SK-N-SH (cell line): Measurements from ENCODE around the gene RABGAP1L. TPM values are rescaled to one million over a fixed set of nuclear protein-coding genes. Genes with fewer than 3 reads are reported as not detected.

Source experiments
- CTCF ChIA-PET: fragments of 300-600, 350-600 bp; formaldehyde crosslinking; extraction: SDS; loops from one replicate; lab custom pipeline; 2021; lab: Yijun Ruan, JAX
- POLR2A ChIA-PET: fragments of 350-600 bp; sonication (Branson Sonifier 250); formaldehyde crosslinking; extraction: SDS; loops from one replicate; lab custom pipeline; 2020; ENCODE audit warnings: antibody characterized with exemption, inconsistent platforms; lab: Yijun Ruan, JAX
- DNase-seq: peaks from one replicate; pipeline ENCODE4 v3.0.0; 2012
- H2AFZ ChIP-seq: fragments of 200-600 bp; sonication (generic); 2 replicates; pipeline ENCODE4 v1.8.1; 2016; ENCODE audit warnings: antibody characterized with exemption, mild to moderate bottlenecking, low read depth
- H3F3A ChIP-seq: fragments of 200-600 bp; sonication (generic); replicated peaks from 2 replicates; pipeline ENCODE3; 2016; ENCODE audit warnings: antibody characterized with exemption, mild to moderate bottlenecking; ENCODE audit not compliant: insufficient read depth
- H3K27ac ChIP-seq, 2 experiments: fragments of 200-500 bp in 1 of 2; fragments of 200-600 bp in 1 of 2; sonication (Bioruptor generic) in 1 of 2; sonication (generic), shearing (Covaris generic) in 1 of 2; 2 replicates each; pipeline versions ENCODE4 v1.5.1 to v1.6.1; 2014 to 2016; ENCODE audit warnings: low read depth in 2 of 2, inconsistent platforms in 1 of 2, low read length in 1 of 2, mild to moderate bottlenecking in 1 of 2, mixed read lengths in 1 of 2
- H3K27me3 ChIP-seq: fragments of 200-600 bp; sonication (generic), shearing (Covaris generic); 2 replicates; pipeline ENCODE4 v1.6.1; 2016; ENCODE audit warnings: mixed run types; ENCODE audit not compliant: insufficient read depth
- H3K36me3 ChIP-seq, 2 experiments: fragments of 200-500 bp in 1 of 2; fragments of 200-600 bp in 1 of 2; sonication (Bioruptor generic) in 1 of 2; sonication (generic) in 1 of 2; replicated peaks in 1 of 2; 2 replicates each; pipeline versions ENCODE3 to v1.5.1; 2014 to 2016; ENCODE audit warnings: low read length in 1 of 2, mild to moderate bottlenecking in 1 of 2; ENCODE audit not compliant: insufficient read depth in 2 of 2, control insufficient read depth in 1 of 2
- H3K4me1 ChIP-seq, 2 experiments: fragments of 200-500 bp in 1 of 2; fragments of 200-600 bp in 1 of 2; sonication (Bioruptor generic) in 1 of 2; sonication (generic), shearing (Covaris generic) in 1 of 2; 2 replicates each; pipeline versions ENCODE4 v1.5.1 to v1.6.1; 2014 to 2016; ENCODE audit warnings: low read depth in 1 of 2, low read length in 1 of 2, mixed run types in 1 of 2; ENCODE audit not compliant: insufficient read depth in 2 of 2, control insufficient read depth in 1 of 2
- H3K4me2 ChIP-seq: fragments of 200-600 bp; sonication (generic), shearing (Covaris generic); 2 replicates; pipeline ENCODE4 v1.6.1; 2017; ENCODE audit warnings: mixed run types
- H3K4me3 ChIP-seq, 2 experiments: fragments of 200-500 bp in 1 of 2; fragments of 200-600 bp in 1 of 2; sonication (Bioruptor generic) in 1 of 2; sonication (generic), shearing (Covaris generic) in 1 of 2; 2 replicates each; pipeline versions ENCODE4 v1.5.1 to v1.8.1; 2014 to 2016; ENCODE audit warnings: low read depth in 2 of 2, inconsistent platforms in 1 of 2, low read length in 1 of 2, mild to moderate bottlenecking in 1 of 2, mixed read lengths in 1 of 2, moderate library complexity in 1 of 2
- H3K79me2 ChIP-seq: fragments of 200-600 bp; sonication (generic); 2 replicates; pipeline ENCODE4 v1.8.1; 2017; ENCODE audit warnings: mild to moderate bottlenecking; ENCODE audit not compliant: insufficient read depth
- H3K9ac ChIP-seq: fragments of 200-600 bp; sonication (generic); 2 replicates; pipeline ENCODE4 v1.6.1; 2017; ENCODE audit warnings: mixed run types
- H3K9me2 ChIP-seq: fragments of 200-600 bp; sonication (generic); 2 replicates; pipeline ENCODE4 v1.6.1; 2017; ENCODE audit warnings: mixed run types
- H3K9me3 ChIP-seq: fragments of 200-600 bp; sonication (generic); 2 replicates; pipeline ENCODE4 v1.6.1; 2017; ENCODE audit warnings: mixed run types, mild to moderate bottlenecking, moderate library complexity
- H4K20me1 ChIP-seq: fragments of 200-600 bp; sonication (generic); 2 replicates; pipeline ENCODE4 v1.6.1; 2017; ENCODE audit warnings: mild to moderate bottlenecking, mixed run types; ENCODE audit not compliant: insufficient read depth
- CTCF ChIP-seq: fragments of 200-600 bp; sonication (generic); IDR thresholded peaks from 2 replicates; pipeline ENCODE4 v1.6.1; 2017; ENCODE audit warnings: antibody characterized with exemption, mild to moderate bottlenecking, moderate library complexity
- EZH2phosphoT487 ChIP-seq: fragments of 200-600 bp; sonication (generic); IDR thresholded peaks from 2 replicates; pipeline ENCODE4 v1.6.1; 2017; ENCODE audit warnings: low read depth, mixed run types, mild to moderate bottlenecking, antibody characterized with exemption, moderate library complexity, borderline replicate concordance
- FOSL2 ChIP-seq: IDR thresholded peaks from 2 replicates; pipeline ENCODE4 v1.4.0; 2012; ENCODE audit warnings: low read depth, mild to moderate bottlenecking, moderate library complexity, borderline replicate concordance
- GATA2 ChIP-seq: sonication (generic); formaldehyde crosslinking; IDR thresholded peaks from 2 replicates; pipeline ENCODE4 v1.5.0; 2020; ENCODE audit warnings: mild to moderate bottlenecking, missing genetic modification reagents
- JUND ChIP-seq: IDR thresholded peaks from 2 replicates; pipeline ENCODE4 v1.4.0; 2012
- MEF2A ChIP-seq: IDR thresholded peaks from 2 replicates; pipeline ENCODE4 v1.4.0; 2012; ENCODE audit warnings: low read depth, borderline replicate concordance
- MXI1 ChIP-seq: IDR thresholded peaks from 2 replicates; pipeline ENCODE4 v1.6.1; 2012; ENCODE audit warnings: mild to moderate bottlenecking, low read depth, low read length, improper control_type of control experiment
- NFIC ChIP-seq: IDR thresholded peaks from 2 replicates; pipeline ENCODE4 v1.4.0; 2012; ENCODE audit warnings: borderline replicate concordance
- NRF1 ChIP-seq: IDR thresholded peaks from 2 replicates; pipeline ENCODE4 v1.6.1; 2012; ENCODE audit warnings: low read depth, mild to moderate bottlenecking, low read length
- RCOR1 ChIP-seq: fragments of 150-350 bp; IDR thresholded peaks from 2 replicates; pipeline ENCODE4 v1.6.1; 2017; ENCODE audit warnings: antibody characterized with exemption, low read length
- SMC3 ChIP-seq: IDR thresholded peaks from 2 replicates; pipeline ENCODE4 v1.6.1; 2012; ENCODE audit warnings: low read depth, low read length, improper control_type of control experiment
- TCF12 ChIP-seq: IDR thresholded peaks from 2 replicates; pipeline ENCODE4 v1.4.0; 2012
- TEAD4 ChIP-seq: IDR thresholded peaks from 2 replicates; pipeline ENCODE4 v1.4.0; 2012; ENCODE audit warnings: mild to moderate bottlenecking, borderline replicate concordance; ENCODE audit not compliant: insufficient read depth
- USF1 ChIP-seq: IDR thresholded peaks from 2 replicates; pipeline ENCODE4 v1.4.0; 2012; ENCODE audit warnings: low read depth, borderline replicate concordance
- USF2 ChIP-seq: fragments of 150-350 bp; IDR thresholded peaks from 2 replicates; pipeline ENCODE4 v1.6.1; 2017; ENCODE audit warnings: antibody characterized with exemption, low read length, low read depth, borderline replicate concordance
- YY1 ChIP-seq: IDR thresholded peaks from 2 replicates; pipeline ENCODE4 v1.4.0; 2012; ENCODE audit warnings: low read depth, mild to moderate bottlenecking
- WGBS: methylation state at CpG from one replicate; pipeline ENCODE4 v1.1.6; 2017; ENCODE audit warnings: low lambda C conversion rate; 5-methylcytosine and 5-hydroxymethylcytosine counted together
- polyA plus RNA-seq, 3 experiments: library from polyadenylated mRNA; depleted of rRNA; stranded (reverse); fragments of >200 nt; gene quantifications; 2 replicates each; pipeline ENCODE4 v1.2.3, GENCODE V29; 2012
- TF ChIP-seq, protein P1 (sequence below): IDR thresholded peaks from 2 replicates; pipeline ENCODE4 v1.6.1; 2012; ENCODE audit warnings: mild to moderate bottlenecking, low read depth, low read length, moderate library complexity
- TF ChIP-seq, protein P2 (sequence below): IDR thresholded peaks from 2 replicates; pipeline ENCODE4; 2012
- TF ChIP-seq, protein P3 (sequence below): IDR thresholded peaks from 2 replicates; pipeline ENCODE4 v1.4.0; 2012; ENCODE audit warnings: low read depth, borderline replicate concordance

Gene RABGAP1L
- polyA plus RNA-seq, 1 of the 3 experiments (the other 2 are of a cell fraction): 7.2 TPM

GRCh38 chr1:174314433-174314832 is 155.1 kb downstream of the RABGAP1L start:
- no peak for TF ChIP-seq TCF12
- no peak for TF ChIP-seq GATA2 (CRISPR knock-in tag)
- no peak for TF ChIP-seq NRF1
- no peak for TF ChIP-seq EZH2phosphoT487
- no peak for TF ChIP-seq NFIC
- TF ChIP-seq, protein P1, sequence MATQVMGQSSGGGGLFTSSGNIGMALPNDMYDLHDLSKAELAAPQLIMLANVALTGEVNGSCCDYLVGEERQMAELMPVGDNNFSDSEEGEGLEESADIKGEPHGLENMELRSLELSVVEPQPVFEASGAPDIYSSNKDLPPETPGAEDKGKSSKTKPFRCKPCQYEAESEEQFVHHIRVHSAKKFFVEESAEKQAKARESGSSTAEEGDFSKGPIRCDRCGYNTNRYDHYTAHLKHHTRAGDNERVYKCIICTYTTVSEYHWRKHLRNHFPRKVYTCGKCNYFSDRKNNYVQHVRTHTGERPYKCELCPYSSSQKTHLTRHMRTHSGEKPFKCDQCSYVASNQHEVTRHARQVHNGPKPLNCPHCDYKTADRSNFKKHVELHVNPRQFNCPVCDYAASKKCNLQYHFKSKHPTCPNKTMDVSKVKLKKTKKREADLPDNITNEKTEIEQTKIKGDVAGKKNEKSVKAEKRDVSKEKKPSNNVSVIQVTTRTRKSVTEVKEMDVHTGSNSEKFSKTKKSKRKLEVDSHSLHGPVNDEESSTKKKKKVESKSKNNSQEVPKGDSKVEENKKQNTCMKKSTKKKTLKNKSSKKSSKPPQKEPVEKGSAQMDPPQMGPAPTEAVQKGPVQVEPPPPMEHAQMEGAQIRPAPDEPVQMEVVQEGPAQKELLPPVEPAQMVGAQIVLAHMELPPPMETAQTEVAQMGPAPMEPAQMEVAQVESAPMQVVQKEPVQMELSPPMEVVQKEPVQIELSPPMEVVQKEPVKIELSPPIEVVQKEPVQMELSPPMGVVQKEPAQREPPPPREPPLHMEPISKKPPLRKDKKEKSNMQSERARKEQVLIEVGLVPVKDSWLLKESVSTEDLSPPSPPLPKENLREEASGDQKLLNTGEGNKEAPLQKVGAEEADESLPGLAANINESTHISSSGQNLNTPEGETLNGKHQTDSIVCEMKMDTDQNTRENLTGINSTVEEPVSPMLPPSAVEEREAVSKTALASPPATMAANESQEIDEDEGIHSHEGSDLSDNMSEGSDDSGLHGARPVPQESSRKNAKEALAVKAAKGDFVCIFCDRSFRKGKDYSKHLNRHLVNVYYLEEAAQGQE: no peak
- no peak for TF ChIP-seq RCOR1
- no peak for TF ChIP-seq JUND
- TF ChIP-seq YY1: no peak
- no peak for TF ChIP-seq MEF2A
- TF ChIP-seq, protein P2, sequence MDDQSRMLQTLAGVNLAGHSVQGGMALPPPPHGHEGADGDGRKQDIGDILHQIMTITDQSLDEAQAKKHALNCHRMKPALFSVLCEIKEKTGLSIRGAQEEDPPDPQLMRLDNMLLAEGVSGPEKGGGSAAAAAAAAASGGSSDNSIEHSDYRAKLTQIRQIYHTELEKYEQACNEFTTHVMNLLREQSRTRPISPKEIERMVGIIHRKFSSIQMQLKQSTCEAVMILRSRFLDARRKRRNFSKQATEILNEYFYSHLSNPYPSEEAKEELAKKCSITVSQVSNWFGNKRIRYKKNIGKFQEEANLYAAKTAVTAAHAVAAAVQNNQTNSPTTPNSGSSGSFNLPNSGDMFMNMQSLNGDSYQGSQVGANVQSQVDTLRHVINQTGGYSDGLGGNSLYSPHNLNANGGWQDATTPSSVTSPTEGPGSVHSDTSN: no peak
- no peak for TF ChIP-seq USF1
- no peak for TF ChIP-seq TEAD4
- TF ChIP-seq, protein P3, sequence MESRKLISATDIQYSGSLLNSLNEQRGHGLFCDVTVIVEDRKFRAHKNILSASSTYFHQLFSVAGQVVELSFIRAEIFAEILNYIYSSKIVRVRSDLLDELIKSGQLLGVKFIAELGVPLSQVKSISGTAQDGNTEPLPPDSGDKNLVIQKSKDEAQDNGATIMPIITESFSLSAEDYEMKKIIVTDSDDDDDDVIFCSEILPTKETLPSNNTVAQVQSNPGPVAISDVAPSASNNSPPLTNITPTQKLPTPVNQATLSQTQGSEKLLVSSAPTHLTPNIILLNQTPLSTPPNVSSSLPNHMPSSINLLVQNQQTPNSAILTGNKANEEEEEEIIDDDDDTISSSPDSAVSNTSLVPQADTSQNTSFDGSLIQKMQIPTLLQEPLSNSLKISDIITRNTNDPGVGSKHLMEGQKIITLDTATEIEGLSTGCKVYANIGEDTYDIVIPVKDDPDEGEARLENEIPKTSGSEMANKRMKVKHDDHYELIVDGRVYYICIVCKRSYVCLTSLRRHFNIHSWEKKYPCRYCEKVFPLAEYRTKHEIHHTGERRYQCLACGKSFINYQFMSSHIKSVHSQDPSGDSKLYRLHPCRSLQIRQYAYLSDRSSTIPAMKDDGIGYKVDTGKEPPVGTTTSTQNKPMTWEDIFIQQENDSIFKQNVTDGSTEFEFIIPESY: no peak
- TF ChIP-seq SMC3: no peak
- no peak for TF ChIP-seq MXI1
- TF ChIP-seq CTCF: no peak
- no peak for TF ChIP-seq FOSL2
- TF ChIP-seq USF2: no peak
- Histone ChIP-seq H4K20me1 (no peaks in the 10 kb centered on the region), H3K4me3 (no peak overlapping the region), H3K27me3 (no peaks in the 10 kb centered on the region), H3K9me3 (peaks cover 14% of the 10 kb centered on the region; the same call in 1 of the 2 replicates), H3K27ac (no peak overlapping the region), H3K79me2 (no peaks in the 10 kb centered on the region), H3K9me2 (no peaks in the 10 kb centered on the region), H2AFZ (no peak overlapping the region), H3K4me1 (no peaks in the 10 kb centered on the region), H3K36me3 (no peaks in the 10 kb centered on the region), H3F3A (no peaks in the 10 kb centered on the region), H3K4me2 (no peak overlapping the region), H3K9ac (no peak overlapping the region)
- ChIA-PET CTCF (interaction anchor here (0.6 kb wide), 1 partner anchor 220 kb away, joined by 3 read pairs; no protein-coding TSS in a partner anchor), POLR2A (no interaction called here)
- DNase-seq: no peak
- 53% methylated on average over 4 of the region's 4 CpGs for WGBS
